Stimulated activated CD4-positive, alpha-beta T cell treated with anti-CD3 and anti-CD28 coated beads, Interleukin-2, amount 100 ng/mL, for 24 hours (primary cell): ENCODE measurements around the gene PTPRN2.
"Not testable (repeated sequence)": the region's sequence is repeated elsewhere in the genome, so short reads cannot be mapped to it uniquely, and the experiment has no call there.

Experiments used
- DNase-seq, 2 donors: peaks; one replicate each; pipeline ENCODE4 v3.0.0-alpha.2; 2020

The PTPRN2 gene

GRCh38 chr7:158257516-158258410, 329.9 kb downstream of the PTPRN2 start:
- no peak for DNase-seq

GRCh38 chr7:158257001-158257400, 330.6 kb downstream of the PTPRN2 start:
- no peak for DNase-seq

- no peak for DNase-seq
Observed at GRCh38 chr7:158256091-158256816, 331.4 kb downstream of the PTPRN2 start.

- DNase-seq = no peak
Observed at GRCh38 chr7:158255558-158255957, 332.1 kb downstream of the PTPRN2 start.

GRCh38 chr7:158255156-158255555, 332.5 kb downstream of the PTPRN2 start:
- no peak for DNase-seq

- DNase-seq = not testable (repeated sequence)
Observed at GRCh38 chr7:158253670-158254045, 334.0 kb downstream of the PTPRN2 start.

GRCh38 chr7:158252837-158253669, 334.6 kb downstream of the PTPRN2 start:
- DNase-seq = no peak

GRCh38 chr7:158252081-158252836, 335.4 kb downstream of the PTPRN2 start:
- DNase-seq = no peak

GRCh38 chr7:158251061-158251965, 336.3 kb downstream of the PTPRN2 start:
- no peak for DNase-seq

- no peak for DNase-seq
Observed at GRCh38 chr7:158249692-158250091, 337.9 kb downstream of the PTPRN2 start.

- DNase-seq = peak in 1 of 2 donors; percentile 1
Observed at GRCh38 chr7:158248816-158249215, 338.8 kb downstream of the PTPRN2 start.

- DNase-seq = peak in 1 of 2 donors; percentile 11
Observed at GRCh38 chr7:158247758-158248487, 339.7 kb downstream of the PTPRN2 start.

- DNase-seq = no peak
Observed at GRCh38 chr7:158246960-158247673, 340.5 kb downstream of the PTPRN2 start.

- no peak for DNase-seq
Observed at GRCh38 chr7:158246272-158246959, 341.2 kb downstream of the PTPRN2 start.

- DNase-seq = peak in 1 of 2 donors; percentile 14
Observed at GRCh38 chr7:158245724-158246041, 341.9 kb downstream of the PTPRN2 start.

GRCh38 chr7:158244873-158245723, 342.5 kb downstream of the PTPRN2 start:
- no peak for DNase-seq

GRCh38 chr7:158244430-158244829, 343.2 kb downstream of the PTPRN2 start:
- DNase-seq = no peak

GRCh38 chr7:158241919-158242318, 345.7 kb downstream of the PTPRN2 start:
- DNase-seq = no peak
